HG03558 (cell line): Measurements from ENCODE around the gene POLR3A.
A peak's percentile ranks its signal among the peaks of the same experiment; 100 is the strongest.

Experiments used
- ATAC-seq: cut with Tn5 transposase; IDR thresholded peaks from one replicate; pipeline ENCODE4 v1.9.1; 2021; ENCODE audit warnings: moderate number of reproducible peaks; ENCODE audit not compliant: unreplicated experiment; ENCODE audit errors: extremely low read depth

Gene POLR3A

GRCh38 chr10:78047314-78047891, 18.1 kb upstream of the POLR3A start:
- ATAC-seq, result no peak

- ATAC-seq, result no peak
Measured at GRCh38 chr10:78046711-78047269, 17.5 kb upstream of the POLR3A start.

- ATAC-seq, result no peak
Measured at GRCh38 chr10:78045856-78046255, 16.5 kb upstream of the POLR3A start.

GRCh38 chr10:78045237-78045636, 15.9 kb upstream of the POLR3A start:
- ATAC-seq, result no peak

- ATAC-seq, result no peak
Measured at GRCh38 chr10:78044699-78045098, 15.4 kb upstream of the POLR3A start.

GRCh38 chr10:78044179-78044578, 14.9 kb upstream of the POLR3A start:
- no peak for ATAC-seq

- no peak for ATAC-seq
Measured at GRCh38 chr10:78042752-78043104, 13.4 kb upstream of the POLR3A start.

- ATAC-seq, result no peak
Measured at GRCh38 chr10:78042058-78042751, 12.9 kb upstream of the POLR3A start.

GRCh38 chr10:78041170-78042057, 12.1 kb upstream of the POLR3A start:
- ATAC-seq, result no peak

GRCh38 chr10:78039743-78040142, 10.4 kb upstream of the POLR3A start:
- no peak for ATAC-seq

- no peak for ATAC-seq
Measured at GRCh38 chr10:78038791-78039547, 9.7 kb upstream of the POLR3A start.

- no peak for ATAC-seq
Measured at GRCh38 chr10:78038105-78038504, 8.8 kb upstream of the POLR3A start.

GRCh38 chr10:78035933-78036583, 6.7 kb upstream of the POLR3A start:
- ATAC-seq, result no peak

- ATAC-seq, result no peak
Measured at GRCh38 chr10:78035437-78035836, 6.1 kb upstream of the POLR3A start.

GRCh38 chr10:78035025-78035424, 5.7 kb upstream of the POLR3A start:
- ATAC-seq, result no peak

- ATAC-seq, result peak; percentile 68
Measured at GRCh38 chr10:78033637-78034470, 4.5 kb upstream of the POLR3A start, which contains the start of gene RPS24. Gene RPS24, plus strand, starts transcription at chr10:78033863. Its CDS starts 39 bp downstream, at chr10:78033902.

GRCh38 chr10:78033387-78033636, 4.0 kb upstream of the POLR3A start:
- ATAC-seq, result no peak

- no peak for ATAC-seq
Measured at GRCh38 chr10:78028438-78029268, 662 bp downstream of the POLR3A start.
